ENCODE data around the gene CCDC178. TPM values are rescaled to one million over a fixed set of nuclear protein-coding genes. Genes with fewer than 3 reads are reported as not detected.

Gene CCDC178
- polyA plus RNA-seq, 2 of the 4 experiments (the other 2 are of a cell fraction): 0.06 TPM; not detected in 1

DNA sequence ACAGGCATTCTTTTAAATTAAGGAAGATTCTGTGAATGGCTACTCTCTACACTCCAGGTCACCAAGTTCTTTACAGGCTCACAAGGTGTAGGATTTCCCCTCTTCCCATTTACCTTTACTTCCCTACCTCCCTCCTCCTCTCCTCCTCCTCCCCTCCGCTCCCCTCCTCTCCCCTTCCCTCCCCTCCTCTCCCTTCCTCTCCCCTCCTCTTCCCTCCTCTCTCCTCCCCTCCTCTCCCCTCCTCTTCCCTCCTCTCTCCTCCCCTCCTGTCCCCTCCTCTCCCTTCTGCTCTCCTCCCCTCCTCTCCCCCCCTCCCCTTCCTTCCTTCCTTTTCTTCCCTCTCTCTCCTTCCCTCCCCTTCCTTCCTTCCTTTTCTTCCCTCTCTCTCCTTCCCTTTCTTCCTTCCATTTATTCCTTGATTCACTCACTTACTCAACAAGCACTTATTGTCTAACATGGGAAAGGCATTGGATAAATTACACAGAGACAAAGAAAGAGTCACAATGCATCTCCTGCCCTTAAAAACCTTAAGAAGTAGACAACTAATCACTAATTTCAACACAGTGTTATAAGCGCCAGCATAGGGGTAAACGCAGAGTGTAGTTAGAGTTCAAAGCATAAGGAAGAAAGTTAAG, 152.3 kb downstream of the CCDC178 start (continued):
- TF ChIP-seq CHD2 (IDR thresholded peaks at IDR 0.05; ENCODE audit: low read length, partially characterized antibody) (no peak), NPAS2 (CRISPR knock-in tag; IDR thresholded peaks at IDR 0.05; ENCODE audit: borderline replicate concordance) (no peak), EP300 (IDR thresholded peaks at IDR 0.05) (no peak)

DNA sequence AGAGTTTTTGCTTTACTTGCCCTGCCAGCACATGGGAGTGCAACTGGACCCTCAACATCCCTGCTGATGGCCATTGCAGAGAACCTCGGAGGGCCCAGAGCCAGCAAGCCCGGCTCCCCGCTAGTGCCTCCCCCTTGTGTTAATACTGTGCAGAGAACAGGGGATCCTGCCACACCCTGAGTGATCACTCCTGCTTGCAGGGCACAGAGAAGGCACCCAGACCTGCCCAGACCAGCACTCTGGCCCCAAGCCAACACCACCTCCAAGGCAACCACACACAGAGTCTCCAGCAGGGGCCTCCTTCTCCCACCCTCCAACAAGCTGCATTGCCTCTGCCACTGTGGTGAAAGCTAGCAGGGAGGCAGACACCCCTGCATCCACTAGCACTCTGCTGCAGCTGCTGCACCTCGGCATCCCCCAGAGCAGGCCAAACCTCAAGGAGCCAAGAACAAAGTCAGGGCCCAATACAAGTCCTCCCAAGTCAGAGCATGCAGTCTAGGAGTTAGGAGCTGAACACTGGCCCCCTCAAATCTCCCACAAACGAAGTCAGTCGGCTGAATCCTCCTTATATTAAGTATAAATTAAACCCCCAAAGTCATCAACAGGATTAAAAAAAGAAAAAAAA, 157.7 kb downstream of the CCDC178 start:
- ATAC-seq (no peak), DNase-seq (ENCODE audit: low read depth in 1 of 2, low spot score in 1 of 2) (no peak), FAIRE-seq (no peak)
- H3K4me3 ChIP-seq: no peak overlapping the region
- TF ChIP-seq SMC3 (IDR thresholded peaks at IDR 0.05) (no peak), HOXB5 (CRISPR knock-in tag; IDR thresholded peaks at IDR 0.05) (no peak), SREBF2 (IDR thresholded peaks at IDR 0.05) (no peak)
- POLR2A ChIA-PET: no interaction called here
- no peaks in the 10 kb centered on the region for H3K4me1 ChIP-seq
- CTCF ChIA-PET: no interaction called here
- H3K9me3 ChIP-seq: no peaks in the 10 kb centered on the region
- WGBS (ENCODE audit: missing lambda C conversion rate): 17% methylated on average over 2 of the region's 6 CpGs
- no peak overlapping the region for H3K4me2 ChIP-seq
- H3K27ac ChIP-seq: no peak overlapping the region

DNA sequence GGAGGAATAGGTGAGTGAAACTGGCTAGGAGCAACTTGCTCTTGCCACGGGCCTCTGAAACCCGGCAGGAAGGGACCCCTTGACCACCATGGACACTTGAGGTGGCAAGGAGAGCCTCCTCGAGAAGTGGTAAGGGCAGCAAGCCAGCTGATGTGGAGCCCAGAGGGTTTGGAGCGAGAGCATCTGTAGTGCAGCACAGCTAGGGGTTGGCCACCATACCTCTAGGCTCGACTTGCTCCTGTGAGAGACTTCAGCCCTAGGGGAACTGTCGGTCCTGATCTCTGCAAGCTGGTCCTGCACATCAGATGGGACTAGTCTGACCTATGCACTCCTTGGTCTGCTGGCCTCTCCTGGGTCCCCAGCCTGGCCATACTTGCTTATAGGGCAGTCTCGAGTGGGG, 158.4 kb downstream of the CCDC178 start:
- Histone ChIP-seq H3K4me1 (no peaks in the 10 kb centered on the region), H3K4me2 (no peak overlapping the region), H3K9me3 (no peaks in the 10 kb centered on the region), H3K4me3 (no peak overlapping the region), H3K27ac (no peak overlapping the region)
- no peak for FAIRE-seq
- TF ChIP-seq EHF (CRISPR knock-in tag; IDR thresholded peaks at IDR 0.05) (no peak), CHD2 (IDR thresholded peaks at IDR 0.05; ENCODE audit: low read length, partially characterized antibody) (no peak), POLR2AphosphoS2 (conservative IDR thresholded peaks at IDR 0.05; ENCODE audit: low read length) (no peak), CBX2 (IDR thresholded peaks at IDR 0.05; ENCODE audit: borderline replicate concordance, low read depth) (no peak), KDM5A (IDR thresholded peaks at IDR 0.05) (no peak), EP300 (IDR thresholded peaks at IDR 0.05) (no peak)
- TF ChIP-seq, protein P1, sequence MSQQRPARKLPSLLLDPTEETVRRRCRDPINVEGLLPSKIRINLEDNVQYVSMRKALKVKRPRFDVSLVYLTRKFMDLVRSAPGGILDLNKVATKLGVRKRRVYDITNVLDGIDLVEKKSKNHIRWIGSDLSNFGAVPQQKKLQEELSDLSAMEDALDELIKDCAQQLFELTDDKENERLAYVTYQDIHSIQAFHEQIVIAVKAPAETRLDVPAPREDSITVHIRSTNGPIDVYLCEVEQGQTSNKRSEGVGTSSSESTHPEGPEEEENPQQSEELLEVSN (IDR thresholded peaks at IDR 0.05; ENCODE audit: borderline replicate concordance, low read depth): no peak
- DNase-seq (ENCODE audit: low read depth in 1 of 2, low spot score in 1 of 2): no peak
- POLR2A ChIA-PET: no interaction called here
- no peak for ATAC-seq
- 6% methylated on average over 5 of the region's 7 CpGs for WGBS (ENCODE audit: missing lambda C conversion rate)
- CTCF ChIA-PET: no interaction called here

DNA sequence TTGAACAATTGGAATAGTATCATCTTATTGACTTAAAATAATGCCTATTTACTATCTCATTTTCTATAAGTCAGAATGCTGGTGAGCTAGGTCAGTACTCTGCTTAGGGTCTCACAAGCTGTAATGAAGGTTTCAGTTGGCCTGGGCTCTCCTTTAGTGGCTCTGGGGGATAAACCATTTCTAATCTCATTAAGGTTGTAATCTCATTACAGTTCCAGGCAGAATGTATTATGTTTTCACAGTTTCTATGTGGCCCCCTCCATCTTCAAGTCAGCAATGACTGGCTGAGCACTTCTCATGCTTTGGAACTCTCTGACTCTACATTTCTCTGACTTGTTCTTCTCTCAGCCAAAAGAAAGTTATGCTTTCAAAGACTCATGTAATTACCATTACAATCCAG, 163.1 kb downstream of the CCDC178 start:
- no peak for ATAC-seq
- ChIA-PET CTCF (no interaction called here), POLR2A (no interaction called here)
- Histone ChIP-seq H3K4me2 (no peak overlapping the region), H3K4me1 (no peaks in the 10 kb centered on the region), H3K9me3 (no peaks in the 10 kb centered on the region), H3K4me3 (no peak overlapping the region), H3K27ac (no peak overlapping the region)
- FAIRE-seq: no peak
- no peak for DNase-seq (ENCODE audit: low read depth in 1 of 2, low spot score in 1 of 2)
- TF ChIP-seq EP300 (IDR thresholded peaks at IDR 0.05) (no peak), FOSL2 (IDR thresholded peaks at IDR 0.05) (no peak), FOSL2 (CRISPR knock-in tag; IDR thresholded peaks at IDR 0.05) (no peak), MYC (IDR thresholded peaks at IDR 0.05; ENCODE audit: borderline replicate concordance, low read length) (no peak), HEYL (CRISPR knock-in tag; IDR thresholded peaks at IDR 0.05) (no peak), SMC3 (IDR thresholded peaks at IDR 0.05) (no peak), NFE2L2 (conservative IDR thresholded peaks at IDR 0.05; ENCODE audit: low read length) (no peak)

DNA sequence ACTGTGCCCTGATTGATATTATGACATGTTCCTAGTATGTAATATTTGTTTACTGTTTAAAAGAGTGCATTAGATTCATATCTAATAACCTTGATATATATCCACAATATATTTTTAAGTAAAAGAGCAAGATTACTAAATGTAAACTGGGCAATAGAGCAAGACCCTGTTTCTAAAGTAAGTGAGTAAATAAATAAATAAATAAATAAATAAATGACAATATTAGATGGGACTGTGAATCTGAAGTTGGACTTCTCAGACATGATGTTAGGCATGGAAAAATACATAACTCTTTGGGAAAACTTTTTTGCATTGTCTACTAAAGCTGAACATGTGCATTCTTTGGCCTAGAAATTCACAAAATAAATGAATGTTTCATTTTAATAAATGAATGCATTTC, 164.7 kb downstream of the CCDC178 start:
- Histone ChIP-seq H3K9me3 (no peaks in the 10 kb centered on the region), H3K4me3 (no peak overlapping the region), H3K4me1 (no peaks in the 10 kb centered on the region), H3K4me2 (no peak overlapping the region), H3K27ac (no peak overlapping the region)
- DNase-seq (ENCODE audit: low read depth in 1 of 2, low spot score in 1 of 2): no peak
- no peak for FAIRE-seq
- POLR2A ChIA-PET: no interaction called here
- ATAC-seq: no peak
- TF ChIP-seq, protein P2, sequence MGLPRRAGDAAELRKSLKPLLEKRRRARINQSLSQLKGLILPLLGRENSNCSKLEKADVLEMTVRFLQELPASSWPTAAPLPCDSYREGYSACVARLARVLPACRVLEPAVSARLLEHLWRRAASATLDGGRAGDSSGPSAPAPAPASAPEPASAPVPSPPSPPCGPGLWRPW (IDR thresholded peaks at IDR 0.05): no peak
- no peak for TF ChIP-seq MYC (IDR thresholded peaks at IDR 0.05; ENCODE audit: borderline replicate concordance, low read length)
- no peak for TF ChIP-seq CHD4 (IDR thresholded peaks at IDR 0.05; ENCODE audit: borderline replicate concordance)
- no peak for TF ChIP-seq SREBF2 (IDR thresholded peaks at IDR 0.05)
- TF ChIP-seq, protein P3, sequence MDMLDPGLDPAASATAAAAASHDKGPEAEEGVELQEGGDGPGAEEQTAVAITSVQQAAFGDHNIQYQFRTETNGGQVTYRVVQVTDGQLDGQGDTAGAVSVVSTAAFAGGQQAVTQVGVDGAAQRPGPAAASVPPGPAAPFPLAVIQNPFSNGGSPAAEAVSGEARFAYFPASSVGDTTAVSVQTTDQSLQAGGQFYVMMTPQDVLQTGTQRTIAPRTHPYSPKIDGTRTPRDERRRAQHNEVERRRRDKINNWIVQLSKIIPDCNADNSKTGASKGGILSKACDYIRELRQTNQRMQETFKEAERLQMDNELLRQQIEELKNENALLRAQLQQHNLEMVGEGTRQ (IDR thresholded peaks at IDR 0.05): no peak
- 0 out of 2 replicates have a peak, but pooled peaks have one; percentile 9 for TF ChIP-seq ZC3H11A (IDR thresholded peaks at IDR 0.05)
- CTCF ChIA-PET: no interaction called here
